Suprapubic skin (tissue), 3 donors: ENCODE data around the gene AUTS2.

Experiments used
- EP300 ChIP-seq: sonication (generic); formaldehyde crosslinking; IDR thresholded peaks from one replicate; pipeline ENCODE4 v1.6.1; 2017; ENCODE audit warnings: antibody characterized with exemption
- POLR2A ChIP-seq, 2 donors: fragments of 450-650 bp; IDR thresholded peaks; one replicate each; pipeline ENCODE4 v1.6.1; 2017; ENCODE audit warnings: antibody characterized with exemption in 2 of 2, mild to moderate bottlenecking in 2 of 2, moderate library complexity in 2 of 2
- TF ChIP-seq, protein P1 (sequence below), 2 donors: fragments of 200-600 bp in 1 of 2; fragments of 450-650 bp in 1 of 2; sonication (generic) in 1 of 2; IDR thresholded peaks; one replicate each; pipeline ENCODE4 v1.5.1; 2016 to 2019; ENCODE audit warnings: antibody characterized with exemption in 2 of 2, mild to moderate bottlenecking in 1 of 2, moderate library complexity in 1 of 2

DNA sequence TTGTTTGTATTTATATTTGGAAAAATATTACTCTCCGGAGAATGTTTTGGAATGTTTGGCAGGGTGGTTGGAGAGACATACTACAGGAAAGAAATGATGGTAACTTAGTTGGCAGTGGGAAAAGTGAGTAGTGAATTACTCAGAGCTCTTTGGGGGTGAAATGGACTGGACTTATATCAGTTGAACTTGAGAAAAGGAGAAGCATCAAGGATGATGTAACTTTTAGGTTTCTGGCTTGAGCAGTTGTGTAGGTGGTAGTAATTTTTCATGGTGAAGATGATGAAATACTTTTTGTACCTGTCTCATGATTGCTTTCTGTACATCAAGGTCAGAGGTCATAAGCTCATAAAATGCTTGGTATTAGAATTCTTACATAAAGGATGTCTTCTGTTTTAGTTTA lies 617.2 kb downstream of the AUTS2 start:
- TF ChIP-seq, protein P1, sequence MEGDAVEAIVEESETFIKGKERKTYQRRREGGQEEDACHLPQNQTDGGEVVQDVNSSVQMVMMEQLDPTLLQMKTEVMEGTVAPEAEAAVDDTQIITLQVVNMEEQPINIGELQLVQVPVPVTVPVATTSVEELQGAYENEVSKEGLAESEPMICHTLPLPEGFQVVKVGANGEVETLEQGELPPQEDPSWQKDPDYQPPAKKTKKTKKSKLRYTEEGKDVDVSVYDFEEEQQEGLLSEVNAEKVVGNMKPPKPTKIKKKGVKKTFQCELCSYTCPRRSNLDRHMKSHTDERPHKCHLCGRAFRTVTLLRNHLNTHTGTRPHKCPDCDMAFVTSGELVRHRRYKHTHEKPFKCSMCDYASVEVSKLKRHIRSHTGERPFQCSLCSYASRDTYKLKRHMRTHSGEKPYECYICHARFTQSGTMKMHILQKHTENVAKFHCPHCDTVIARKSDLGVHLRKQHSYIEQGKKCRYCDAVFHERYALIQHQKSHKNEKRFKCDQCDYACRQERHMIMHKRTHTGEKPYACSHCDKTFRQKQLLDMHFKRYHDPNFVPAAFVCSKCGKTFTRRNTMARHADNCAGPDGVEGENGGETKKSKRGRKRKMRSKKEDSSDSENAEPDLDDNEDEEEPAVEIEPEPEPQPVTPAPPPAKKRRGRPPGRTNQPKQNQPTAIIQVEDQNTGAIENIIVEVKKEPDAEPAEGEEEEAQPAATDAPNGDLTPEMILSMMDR (IDR thresholded peaks at IDR 0.05): no peak
- TF ChIP-seq POLR2A (IDR thresholded peaks at IDR 0.05): no peak
- no peak for TF ChIP-seq EP300
